Right atrium auricular region (tissue), 2 donors: Measurements from ENCODE around the gene SLC22A1. TPM values are rescaled to one million over a fixed set of nuclear protein-coding genes. Genes with fewer than 3 reads are reported as not detected.
"Not testable (repeated sequence)": the region's sequence is repeated elsewhere in the genome, so short reads cannot be mapped to it uniquely, and the experiment has no call there.

Experiments
- DNase-seq: peaks from one replicate; pipeline ENCODE4 v3.0.0-alpha.2; 2019; ENCODE audit warnings: low spot score
- H3K27ac ChIP-seq, 2 donors: fragments of 200-600 bp; sonication (generic); 1 replicate in 1 of 2; 2 replicates in 1 of 2; pipeline ENCODE4 v1.5.1; 2016 to 2019
- H3K27me3 ChIP-seq, 2 donors: fragments of 200-600 bp; sonication (generic); one replicate each; pipeline versions ENCODE4 v1.5.1 to v1.6.0; 2017 to 2019
- H3K36me3 ChIP-seq: fragments of 200-600 bp; sonication (generic); one replicate; pipeline ENCODE4 v1.5.1; 2016
- H3K4me1 ChIP-seq, 2 donors: fragments of 200-600 bp; sonication (generic); one replicate each; pipeline versions ENCODE4 v1.5.1 to v1.6.0; 2017 to 2019
- H3K4me3 ChIP-seq, 2 donors: fragments of 200-600 bp; sonication (generic); 1 replicate in 1 of 2; 2 replicates in 1 of 2; pipeline ENCODE4 v1.5.1; 2017 to 2019; ENCODE audit warnings: mild to moderate bottlenecking in 1 of 2, moderate library complexity in 1 of 2
- H3K9me3 ChIP-seq, 2 donors: fragments of 200-600 bp; sonication (generic); one replicate each; pipeline ENCODE4 v1.5.1; 2019
- CTCF ChIP-seq, 2 donors: fragments of 200-600 bp; sonication (generic); IDR thresholded peaks; one replicate each; pipeline ENCODE4 v1.5.1; 2019; ENCODE audit warnings: antibody characterized with exemption in 2 of 2
- total RNA-seq, 2 donors: library from RNA; depleted of rRNA; stranded (reverse); fragments of >200 nt; gene quantifications; one replicate each; pipeline ENCODE4 v1.1.0, GENCODE V29; 2016

The SLC22A1 gene
- total RNA-seq, 2 donors from 2014 or later, result not detected

GRCh38 chr6:160111806-160112205, 9.8 kb upstream of the SLC22A1 start:
- Histone ChIP-seq H3K27ac (no peak overlapping the region), H3K4me3 (no peak overlapping the region), H3K27me3 (no peaks in the 10 kb centered on the region), H3K36me3 (peaks cover 5% of the 10 kb centered on the region), H3K9me3 (no peaks in the 10 kb centered on the region), H3K4me1 (no peaks in the 10 kb centered on the region)
- DNase-seq, result no peak
- no peak for TF ChIP-seq CTCF (IDR thresholded peaks at IDR 0.05)

- Histone ChIP-seq H3K4me1 (no peaks in the 10 kb centered on the region), H3K4me3 (no peak overlapping the region), H3K27ac (no peak overlapping the region), H3K9me3 (no peaks in the 10 kb centered on the region), H3K36me3 (peaks cover 5% of the 10 kb centered on the region), H3K27me3 (no peaks in the 10 kb centered on the region)
- TF ChIP-seq CTCF (IDR thresholded peaks at IDR 0.05), result no peak
- no peak for DNase-seq
Observed at GRCh38 chr6:160112628-160113299, 8.9 kb upstream of the SLC22A1 start.

GRCh38 chr6:160114536-160114935, 7.1 kb upstream of the SLC22A1 start:
- H3K4me3 ChIP-seq, H3K36me3 ChIP-seq, DNase-seq, H3K27me3 ChIP-seq, H3K9me3 ChIP-seq, H3K4me1 ChIP-seq, H3K27ac ChIP-seq: not testable (repeated sequence)

GRCh38 chr6:160115421-160115820, 6.2 kb upstream of the SLC22A1 start:
- H3K36me3 ChIP-seq, result peaks cover 5% of the 10 kb centered on the region
- no peak overlapping the region for H3K27ac ChIP-seq
- DNase-seq, result no peak
- H3K4me3 ChIP-seq, result no peak overlapping the region
- H3K27me3 ChIP-seq, result no peaks in the 10 kb centered on the region
- H3K4me1 ChIP-seq, result no peaks in the 10 kb centered on the region
- TF ChIP-seq CTCF (IDR thresholded peaks at IDR 0.05), result no peak
- no peaks in the 10 kb centered on the region for H3K9me3 ChIP-seq

GRCh38 chr6:160116411-160116810, 5.2 kb upstream of the SLC22A1 start:
- Histone ChIP-seq H3K27me3 (no peaks in the 10 kb centered on the region), H3K4me3 (no peak overlapping the region), H3K27ac (no peak overlapping the region), H3K9me3 (no peaks in the 10 kb centered on the region), H3K4me1 (no peaks in the 10 kb centered on the region), H3K36me3 (peaks cover 5% of the 10 kb centered on the region)
- DNase-seq, result no peak
- no peak for TF ChIP-seq CTCF (IDR thresholded peaks at IDR 0.05)

GRCh38 chr6:160117137-160117536, 4.5 kb upstream of the SLC22A1 start:
- Histone ChIP-seq H3K27ac (no peak overlapping the region), H3K4me3 (no peak overlapping the region), H3K27me3 (no peaks in the 10 kb centered on the region), H3K36me3 (peaks cover 5% of the 10 kb centered on the region), H3K9me3 (no peaks in the 10 kb centered on the region), H3K4me1 (no peaks in the 10 kb centered on the region)
- no peak for DNase-seq
- no peak for TF ChIP-seq CTCF (IDR thresholded peaks at IDR 0.05)
